ENCODE data around the gene FAM89B.

GRCh38 chr11:65554842-65555430 is 17.4 kb upstream of the FAM89B start:
- TF ChIP-seq CTCF (IDR thresholded peaks at IDR 0.05; ENCODE audit: low read length) (no peak), EZH2 (optimal IDR thresholded peaks at IDR 0.05; ENCODE audit: low read depth, low read length) (no peak)

Data from MM.1S (cell line).